PC-9 (cell line): Measurements from ENCODE around the gene NFYC.

Experiments used
- EZH2 ChIP-seq: fragments of 200-600 bp; sonication (generic); IDR thresholded peaks from 2 replicates; pipeline ENCODE4 v1.8.0; 2017; ENCODE audit warnings: antibody characterized with exemption, low read depth
- TF ChIP-seq, protein P1 (sequence below): fragments of 200-600 bp; sonication (generic); conservative IDR thresholded peaks from 2 replicates; pipeline ENCODE4 v1.6.1; 2017; ENCODE audit warnings: mixed run types, antibody characterized with exemption, mild to moderate bottlenecking, moderate library complexity

DNA sequence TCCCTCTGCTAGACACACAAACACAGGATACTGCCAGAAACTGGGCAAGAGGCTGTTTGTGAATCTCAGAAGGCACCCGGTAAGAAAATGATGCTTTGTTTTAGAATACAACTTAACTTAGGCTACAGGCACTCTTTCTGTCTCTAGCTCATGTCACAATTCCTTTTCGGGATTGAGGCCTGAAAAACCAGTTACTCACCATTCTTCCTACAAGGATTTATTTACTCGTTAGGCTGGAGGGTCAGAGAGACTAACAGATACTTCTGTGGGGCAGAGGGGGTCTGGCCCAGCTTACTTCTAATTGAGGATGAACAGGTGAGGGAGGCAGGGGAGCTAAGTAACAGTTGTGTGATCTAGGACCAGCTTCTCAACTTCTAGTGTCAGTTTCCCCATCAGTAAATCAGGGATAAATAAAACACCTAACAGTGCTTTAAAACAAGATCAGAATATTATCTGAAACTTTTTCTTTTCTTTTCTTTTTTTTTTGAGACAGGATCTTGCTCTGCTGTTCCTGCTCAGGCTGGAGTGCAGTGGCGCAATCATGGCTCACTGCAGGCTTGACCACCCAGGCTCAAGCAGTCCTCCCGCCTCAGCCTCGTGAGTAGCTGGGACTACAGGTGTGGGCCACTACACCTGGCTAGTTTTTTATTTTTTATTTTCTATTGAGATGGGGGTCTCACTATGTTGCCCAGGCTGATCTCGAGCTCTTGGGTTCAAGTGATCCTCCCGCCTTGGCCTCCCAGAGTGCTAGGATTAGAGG, 31.9 kb downstream of the NFYC start:
- TF ChIP-seq, protein P1, sequence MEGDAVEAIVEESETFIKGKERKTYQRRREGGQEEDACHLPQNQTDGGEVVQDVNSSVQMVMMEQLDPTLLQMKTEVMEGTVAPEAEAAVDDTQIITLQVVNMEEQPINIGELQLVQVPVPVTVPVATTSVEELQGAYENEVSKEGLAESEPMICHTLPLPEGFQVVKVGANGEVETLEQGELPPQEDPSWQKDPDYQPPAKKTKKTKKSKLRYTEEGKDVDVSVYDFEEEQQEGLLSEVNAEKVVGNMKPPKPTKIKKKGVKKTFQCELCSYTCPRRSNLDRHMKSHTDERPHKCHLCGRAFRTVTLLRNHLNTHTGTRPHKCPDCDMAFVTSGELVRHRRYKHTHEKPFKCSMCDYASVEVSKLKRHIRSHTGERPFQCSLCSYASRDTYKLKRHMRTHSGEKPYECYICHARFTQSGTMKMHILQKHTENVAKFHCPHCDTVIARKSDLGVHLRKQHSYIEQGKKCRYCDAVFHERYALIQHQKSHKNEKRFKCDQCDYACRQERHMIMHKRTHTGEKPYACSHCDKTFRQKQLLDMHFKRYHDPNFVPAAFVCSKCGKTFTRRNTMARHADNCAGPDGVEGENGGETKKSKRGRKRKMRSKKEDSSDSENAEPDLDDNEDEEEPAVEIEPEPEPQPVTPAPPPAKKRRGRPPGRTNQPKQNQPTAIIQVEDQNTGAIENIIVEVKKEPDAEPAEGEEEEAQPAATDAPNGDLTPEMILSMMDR: no peak
- no peak for TF ChIP-seq EZH2
